Measurements from ENCODE around the gene LCMT2.

The LCMT2 gene

DNA sequence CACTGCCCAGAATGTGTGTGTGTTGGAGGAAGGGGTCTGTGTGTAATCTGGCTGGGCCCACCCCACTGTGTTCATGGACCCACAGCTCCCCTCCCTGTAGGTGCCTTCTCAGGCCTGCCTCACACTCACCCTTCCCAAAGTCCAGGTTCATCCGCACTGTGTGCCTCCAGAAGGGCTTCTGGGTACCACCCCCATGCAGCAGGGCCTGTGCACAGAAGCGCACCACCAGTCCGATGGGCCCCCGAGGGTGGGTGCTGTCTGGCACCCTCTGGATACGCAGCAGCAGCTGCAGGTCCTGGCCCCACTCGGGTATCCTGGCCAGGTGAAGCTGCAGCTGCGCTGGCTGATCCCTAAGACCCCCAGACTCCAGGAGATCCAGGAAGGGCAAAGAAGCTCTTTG, 50.9 kb downstream of the LCMT2 start:
- ATAC-seq (ENCODE audit: low read depth) (no peak), DNase-seq (ENCODE audit: low spot score) (no peak)
- H3K36me3 ChIP-seq (ENCODE audit: low read depth): no peaks in the 10 kb centered on the region
- no peaks in the 10 kb centered on the region for H3K4me1 ChIP-seq (ENCODE audit: insufficient read depth, poor library complexity, severe bottlenecking)
- H3K9me3 ChIP-seq (ENCODE audit: severe bottlenecking): no peaks in the 10 kb centered on the region
- no peaks in the 10 kb centered on the region for H3K27me3 ChIP-seq (ENCODE audit: insufficient read depth, poor library complexity, severe bottlenecking)
- H3K4me3 ChIP-seq (ENCODE audit: severe bottlenecking): no peak overlapping the region
- TF ChIP-seq, protein P1, sequence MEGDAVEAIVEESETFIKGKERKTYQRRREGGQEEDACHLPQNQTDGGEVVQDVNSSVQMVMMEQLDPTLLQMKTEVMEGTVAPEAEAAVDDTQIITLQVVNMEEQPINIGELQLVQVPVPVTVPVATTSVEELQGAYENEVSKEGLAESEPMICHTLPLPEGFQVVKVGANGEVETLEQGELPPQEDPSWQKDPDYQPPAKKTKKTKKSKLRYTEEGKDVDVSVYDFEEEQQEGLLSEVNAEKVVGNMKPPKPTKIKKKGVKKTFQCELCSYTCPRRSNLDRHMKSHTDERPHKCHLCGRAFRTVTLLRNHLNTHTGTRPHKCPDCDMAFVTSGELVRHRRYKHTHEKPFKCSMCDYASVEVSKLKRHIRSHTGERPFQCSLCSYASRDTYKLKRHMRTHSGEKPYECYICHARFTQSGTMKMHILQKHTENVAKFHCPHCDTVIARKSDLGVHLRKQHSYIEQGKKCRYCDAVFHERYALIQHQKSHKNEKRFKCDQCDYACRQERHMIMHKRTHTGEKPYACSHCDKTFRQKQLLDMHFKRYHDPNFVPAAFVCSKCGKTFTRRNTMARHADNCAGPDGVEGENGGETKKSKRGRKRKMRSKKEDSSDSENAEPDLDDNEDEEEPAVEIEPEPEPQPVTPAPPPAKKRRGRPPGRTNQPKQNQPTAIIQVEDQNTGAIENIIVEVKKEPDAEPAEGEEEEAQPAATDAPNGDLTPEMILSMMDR (IDR thresholded peaks at IDR 0.05; ENCODE audit: poor library complexity, severe bottlenecking): no peak
- no peak overlapping the region for H3K27ac ChIP-seq (ENCODE audit: poor library complexity, severe bottlenecking)

DNA sequence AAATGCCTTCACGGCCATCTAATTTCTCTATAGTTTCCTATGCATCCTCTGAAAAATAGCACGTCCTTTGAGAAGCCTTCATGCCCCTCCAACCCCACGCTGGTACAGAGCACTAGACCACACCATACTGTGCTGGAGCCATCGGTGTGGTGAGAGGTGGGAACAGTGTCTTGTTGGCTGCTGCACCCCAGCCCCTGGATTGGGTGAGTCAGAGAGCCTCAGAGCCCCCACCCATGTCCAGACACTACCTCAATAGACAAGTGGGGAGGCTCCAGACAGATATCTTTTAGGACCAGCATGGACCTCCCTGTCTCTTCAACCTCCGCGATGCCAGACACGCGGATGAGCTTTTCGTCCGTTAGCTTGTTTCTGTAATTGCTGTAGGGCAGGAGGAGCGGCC, 51.5 kb downstream of the LCMT2 start:
- H3K27me3 ChIP-seq (ENCODE audit: insufficient read depth, poor library complexity, severe bottlenecking): no peaks in the 10 kb centered on the region
- no peak overlapping the region for H3K27ac ChIP-seq (ENCODE audit: poor library complexity, severe bottlenecking)
- no peaks in the 10 kb centered on the region for H3K9me3 ChIP-seq (ENCODE audit: severe bottlenecking)
- no peaks in the 10 kb centered on the region for H3K4me1 ChIP-seq (ENCODE audit: insufficient read depth, poor library complexity, severe bottlenecking)
- H3K4me3 ChIP-seq (ENCODE audit: severe bottlenecking): no peak overlapping the region
- no peak for ATAC-seq (ENCODE audit: low read depth)
- H3K36me3 ChIP-seq (ENCODE audit: low read depth): no peaks in the 10 kb centered on the region
- no peak for DNase-seq (ENCODE audit: low spot score)
- TF ChIP-seq, protein P1 (IDR thresholded peaks at IDR 0.05; ENCODE audit: poor library complexity, severe bottlenecking): no peak

DNA sequence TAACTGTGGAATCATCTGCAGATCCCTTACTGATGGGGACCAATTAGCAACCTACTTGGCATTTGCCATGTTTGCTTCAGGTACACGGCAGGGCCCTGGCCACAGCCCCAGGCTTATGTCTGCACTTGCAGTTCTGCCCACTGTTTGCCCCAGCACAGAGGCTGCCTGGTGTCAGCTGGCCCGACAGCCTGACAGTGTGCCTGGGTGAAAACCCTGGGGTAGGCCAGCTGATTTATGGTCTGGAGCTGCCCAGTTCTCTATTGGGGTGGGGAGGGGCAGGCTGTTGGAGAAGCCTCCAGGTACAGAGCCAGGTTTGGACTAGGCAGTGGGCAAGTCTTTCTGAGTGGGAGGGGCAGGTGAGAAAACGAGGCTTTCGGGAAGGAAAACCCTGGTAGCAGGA, 52.5 kb downstream of the LCMT2 start:
- DNase-seq (ENCODE audit: low spot score) (no peak), ATAC-seq (ENCODE audit: low read depth) (0 out of 3 replicates have a peak, but pooled peaks have one; percentile 17)
- TF ChIP-seq, protein P1 (IDR thresholded peaks at IDR 0.05; ENCODE audit: poor library complexity, severe bottlenecking): no peak
- Histone ChIP-seq H3K9me3 (ENCODE audit: severe bottlenecking) (no peaks in the 10 kb centered on the region), H3K27ac (ENCODE audit: poor library complexity, severe bottlenecking) (no peak overlapping the region), H3K27me3 (ENCODE audit: insufficient read depth, poor library complexity, severe bottlenecking) (no peaks in the 10 kb centered on the region), H3K36me3 (ENCODE audit: low read depth) (no peaks in the 10 kb centered on the region), H3K4me3 (ENCODE audit: severe bottlenecking) (no peak overlapping the region), H3K4me1 (ENCODE audit: insufficient read depth, poor library complexity, severe bottlenecking) (no peaks in the 10 kb centered on the region)

DNA sequence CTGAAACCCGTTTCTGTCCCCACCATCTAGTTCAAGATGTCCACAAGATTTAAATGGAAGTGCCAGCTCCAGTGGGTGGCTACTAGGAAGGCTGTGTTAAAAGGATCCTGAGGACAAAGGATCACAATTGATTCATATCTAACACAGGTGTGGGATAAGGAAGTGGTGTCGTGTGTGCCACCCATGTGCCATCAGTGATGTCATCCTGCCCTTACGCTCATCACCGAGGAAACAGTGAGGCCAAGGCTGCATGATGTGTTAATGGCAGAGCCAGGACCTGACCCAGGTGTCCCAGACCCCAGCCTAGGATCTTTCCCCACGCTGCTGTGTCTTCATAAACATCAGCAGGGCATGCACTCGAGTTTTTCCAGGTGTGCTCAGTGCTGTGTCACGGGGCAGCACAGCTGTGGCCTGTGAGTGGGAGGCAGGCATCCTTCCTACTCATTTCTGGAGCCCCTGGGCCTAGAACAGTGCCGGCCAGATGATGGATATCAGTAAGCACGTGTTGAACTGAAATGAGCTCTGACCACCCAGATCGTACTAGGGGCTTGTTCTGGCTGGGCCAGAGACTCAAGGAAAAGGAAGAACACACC, 53.0 kb downstream of the LCMT2 start:
- Histone ChIP-seq H3K4me3 (ENCODE audit: severe bottlenecking) (no peak overlapping the region), H3K9me3 (ENCODE audit: severe bottlenecking) (no peaks in the 10 kb centered on the region), H3K4me1 (ENCODE audit: insufficient read depth, poor library complexity, severe bottlenecking) (no peaks in the 10 kb centered on the region), H3K36me3 (ENCODE audit: low read depth) (no peaks in the 10 kb centered on the region), H3K27ac (ENCODE audit: poor library complexity, severe bottlenecking) (no peak overlapping the region), H3K27me3 (ENCODE audit: insufficient read depth, poor library complexity, severe bottlenecking) (no peaks in the 10 kb centered on the region)
- TF ChIP-seq, protein P1 (IDR thresholded peaks at IDR 0.05; ENCODE audit: poor library complexity, severe bottlenecking): no peak
- ATAC-seq (ENCODE audit: low read depth) (no peak), DNase-seq (ENCODE audit: low spot score) (no peak)

DNA sequence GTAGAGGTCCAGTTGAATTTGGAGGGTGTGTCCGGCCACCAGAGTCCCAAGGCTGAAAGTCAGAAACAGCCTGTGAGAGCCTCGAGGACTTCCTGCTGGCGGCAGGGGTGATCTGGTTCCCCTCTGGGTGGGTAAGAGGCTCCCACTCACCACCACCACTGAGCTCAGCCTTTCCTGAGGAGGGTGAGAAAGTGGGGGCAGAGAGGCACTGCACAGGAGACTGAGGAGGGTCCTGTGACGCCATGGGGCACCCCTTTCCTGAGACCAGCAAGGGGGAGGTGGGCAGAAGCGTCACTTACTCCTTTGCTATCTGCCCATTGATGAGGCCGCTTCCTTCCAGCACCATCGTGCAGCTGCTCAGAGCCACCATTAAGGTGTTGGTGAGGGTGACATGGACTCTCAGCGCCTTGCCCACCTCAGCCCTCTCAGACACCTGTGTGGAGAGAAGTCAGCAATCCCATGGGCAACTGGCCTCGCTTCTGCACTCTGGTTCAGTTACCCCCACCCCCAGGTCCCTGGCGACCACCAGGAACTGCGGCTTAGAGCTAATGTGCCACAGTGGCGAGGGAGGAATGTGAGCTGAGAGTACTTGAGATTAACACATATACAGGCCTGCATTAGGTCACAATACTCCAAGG, 53.7 kb downstream of the LCMT2 start:
- TF ChIP-seq, protein P1 (IDR thresholded peaks at IDR 0.05; ENCODE audit: poor library complexity, severe bottlenecking): no peak
- DNase-seq (ENCODE audit: low spot score) (no peak), ATAC-seq (ENCODE audit: low read depth) (no peak)
- Histone ChIP-seq H3K4me3 (ENCODE audit: severe bottlenecking) (no peak overlapping the region), H3K27me3 (ENCODE audit: insufficient read depth, poor library complexity, severe bottlenecking) (no peaks in the 10 kb centered on the region), H3K4me1 (ENCODE audit: insufficient read depth, poor library complexity, severe bottlenecking) (no peaks in the 10 kb centered on the region), H3K36me3 (ENCODE audit: low read depth) (no peaks in the 10 kb centered on the region), H3K9me3 (ENCODE audit: severe bottlenecking) (no peaks in the 10 kb centered on the region), H3K27ac (ENCODE audit: poor library complexity, severe bottlenecking) (no peak overlapping the region)

Measured in RWPE2 (cell line).